COLO668 (cell line): ENCODE measurements around the gene ANGPTL4.
A peak's percentile ranks its signal among the peaks of the same experiment; 100 is the strongest.
"Not testable (repeated sequence)": the region's sequence is repeated elsewhere in the genome, so short reads cannot be mapped to it uniquely, and the experiment has no call there.

Experiments
- DNase-seq: peaks from one replicate; lab custom pipeline; 2025; ENCODE audit not compliant: unreplicated experiment; lab: John Stamatoyannopoulos, UW

ANGPTL4 gene

DNA sequence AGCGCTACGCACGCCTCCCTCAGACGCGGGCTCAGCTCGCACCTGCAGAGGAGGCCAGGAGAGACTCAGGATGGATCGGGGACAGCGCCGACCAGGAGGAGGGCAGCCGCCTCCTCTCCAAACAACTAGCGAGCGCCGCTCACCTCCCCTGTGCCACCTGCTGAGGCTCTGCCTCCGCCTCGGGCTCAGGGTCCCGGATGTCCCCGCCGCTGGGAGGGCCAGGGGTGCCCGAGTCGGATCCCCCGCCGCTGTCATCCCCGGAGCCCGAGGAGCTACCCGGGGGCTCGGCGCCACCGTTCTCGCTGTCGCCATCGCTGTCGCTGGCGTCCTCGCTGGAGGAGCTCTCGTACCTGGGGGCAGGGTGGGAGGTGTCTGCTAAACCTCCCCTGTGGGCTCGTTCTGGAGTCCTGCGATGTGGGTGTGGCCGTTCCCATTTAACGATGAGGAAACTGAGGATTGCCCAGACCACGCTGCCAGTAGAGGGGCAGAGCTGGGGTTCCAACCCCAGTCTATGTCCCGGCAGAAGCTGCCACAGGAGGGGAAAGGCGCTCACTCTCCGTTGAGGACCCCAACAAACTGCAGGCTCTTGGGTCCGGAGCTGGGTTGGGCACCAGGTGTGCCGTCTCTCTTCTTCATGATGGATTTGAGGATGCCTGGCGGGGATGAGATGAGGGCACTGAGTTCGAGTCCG is 30.0 kb upstream of the ANGPTL4 start:
- peak; percentile 76 for DNase-seq

DNA sequence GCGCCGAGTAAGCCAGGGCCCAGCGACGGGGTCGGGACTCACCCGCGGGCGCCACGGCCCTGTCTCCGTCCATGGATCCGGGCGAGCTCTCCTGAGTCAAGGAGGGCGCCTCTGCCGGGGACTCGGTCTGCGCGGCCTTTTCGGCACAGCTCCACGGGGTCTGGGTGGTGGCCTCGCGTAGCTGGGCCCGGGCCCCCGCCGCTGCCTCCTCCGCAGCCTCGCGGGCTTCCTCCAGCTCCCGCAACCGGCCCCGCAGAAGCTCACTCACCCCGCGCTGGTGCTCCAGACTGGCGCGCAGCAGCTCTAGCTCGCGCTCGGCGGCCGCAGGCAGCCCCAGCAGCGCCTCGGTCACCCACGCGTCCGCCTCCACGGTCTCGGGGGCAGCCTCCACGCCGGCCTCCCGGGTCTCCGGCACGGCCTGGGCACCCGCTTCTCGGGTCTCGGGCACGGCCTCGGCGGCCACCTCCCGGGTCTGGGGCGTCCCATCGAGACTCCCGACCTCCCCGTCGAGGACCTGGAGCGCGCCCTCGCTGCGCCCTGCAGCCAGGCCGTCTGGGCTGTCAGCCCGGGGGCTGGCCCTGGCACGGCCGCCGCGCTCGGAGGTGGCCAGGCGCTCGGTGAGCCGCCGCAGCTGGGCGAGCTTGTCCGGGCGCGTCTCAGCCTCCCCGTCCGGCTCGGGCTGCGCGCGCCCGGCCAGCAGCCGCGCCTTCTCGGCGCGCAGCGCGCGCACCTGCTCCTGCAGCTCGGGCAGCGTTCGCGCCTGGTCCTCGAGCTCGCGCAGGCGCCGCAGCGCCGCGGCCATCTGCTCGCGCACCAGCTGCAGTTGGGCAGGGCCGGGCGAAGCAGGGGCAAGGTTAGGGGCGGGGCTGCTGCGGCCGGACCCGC is 29.3 kb upstream of the ANGPTL4 start:
- DNase-seq = peak; percentile 94

DNA sequence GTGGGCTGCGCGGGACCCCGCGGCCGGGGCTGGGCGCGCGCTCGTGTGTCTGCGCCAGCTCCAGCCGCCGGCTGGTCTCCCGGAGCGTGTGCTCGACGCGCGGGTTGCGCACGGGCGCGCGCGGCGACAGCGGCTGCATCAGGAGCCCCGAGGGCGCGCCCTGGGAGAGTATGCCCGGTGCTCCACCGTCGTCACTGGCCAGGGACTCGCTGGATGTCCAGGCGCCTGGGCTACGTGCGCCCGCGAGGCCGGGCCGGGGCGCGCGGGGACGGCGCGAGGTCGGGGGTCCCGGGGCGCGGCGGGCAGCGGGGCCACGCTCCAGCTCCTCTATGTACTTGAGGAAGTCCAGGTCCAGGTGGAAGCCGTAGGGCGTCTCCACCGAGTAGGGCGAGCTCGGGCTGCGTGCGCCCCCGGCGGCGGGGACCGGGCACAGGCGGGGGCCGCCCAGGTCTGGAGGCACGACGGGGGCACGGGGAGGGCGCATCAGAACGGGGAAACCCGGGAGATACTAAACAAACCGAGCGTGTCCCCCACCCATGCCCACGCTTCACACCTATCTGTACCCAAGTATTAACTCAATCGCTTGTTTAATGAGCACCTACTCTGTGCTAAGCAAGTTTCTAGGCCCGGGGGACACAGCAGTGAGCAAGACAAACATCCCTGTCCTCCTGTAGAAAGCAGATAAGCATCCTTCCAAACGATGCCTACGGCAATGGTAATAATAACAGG is 28.4 kb upstream of the ANGPTL4 start:
- DNase-seq = peak; percentile 94

DNA sequence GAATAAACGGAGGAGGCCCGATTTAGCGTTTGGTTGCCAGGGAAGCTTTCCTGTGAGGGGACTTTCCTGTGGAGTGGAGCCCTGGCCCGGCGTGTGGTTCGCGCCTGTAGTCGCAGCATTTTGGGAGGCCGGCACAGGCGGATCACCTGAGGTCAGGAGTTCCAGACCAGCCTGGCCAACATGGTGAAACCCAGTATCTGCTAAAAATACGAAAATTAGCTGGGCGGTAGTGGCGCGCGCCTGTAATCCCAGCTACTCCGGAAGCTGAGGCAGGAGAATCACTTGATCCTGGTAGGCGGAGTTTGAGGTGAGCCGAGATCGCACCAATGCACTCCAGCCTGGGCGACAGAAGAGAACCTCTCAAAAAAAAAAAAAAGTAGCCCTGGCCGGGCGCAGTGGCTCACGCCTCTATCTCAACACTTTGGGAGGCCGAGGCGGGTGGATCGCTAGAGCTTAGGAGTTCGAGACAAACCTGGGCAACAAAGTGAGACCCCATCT is 27.8 kb upstream of the ANGPTL4 start:
- no peak for DNase-seq

DNA sequence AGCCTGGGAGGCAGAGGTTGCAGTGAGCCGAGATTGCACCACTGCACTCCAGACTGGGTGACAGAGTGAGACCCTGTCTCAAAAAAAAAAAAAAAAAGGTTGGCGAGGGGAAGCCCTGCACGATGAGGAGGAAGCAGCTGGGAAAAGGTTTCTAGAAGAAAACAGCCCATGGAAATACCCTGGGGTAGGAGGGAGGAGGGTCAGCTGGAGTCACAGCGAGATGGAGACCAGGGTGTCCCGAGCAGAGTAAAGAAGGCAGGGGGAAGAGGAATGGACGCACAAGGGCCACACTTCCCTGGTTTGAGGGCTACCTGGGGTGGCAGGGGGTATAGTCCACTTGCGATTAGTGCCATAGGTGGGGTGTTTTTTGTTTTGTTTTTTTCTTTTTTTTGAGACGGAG is 27.3 kb upstream of the ANGPTL4 start:
- DNase-seq = no peak

DNA sequence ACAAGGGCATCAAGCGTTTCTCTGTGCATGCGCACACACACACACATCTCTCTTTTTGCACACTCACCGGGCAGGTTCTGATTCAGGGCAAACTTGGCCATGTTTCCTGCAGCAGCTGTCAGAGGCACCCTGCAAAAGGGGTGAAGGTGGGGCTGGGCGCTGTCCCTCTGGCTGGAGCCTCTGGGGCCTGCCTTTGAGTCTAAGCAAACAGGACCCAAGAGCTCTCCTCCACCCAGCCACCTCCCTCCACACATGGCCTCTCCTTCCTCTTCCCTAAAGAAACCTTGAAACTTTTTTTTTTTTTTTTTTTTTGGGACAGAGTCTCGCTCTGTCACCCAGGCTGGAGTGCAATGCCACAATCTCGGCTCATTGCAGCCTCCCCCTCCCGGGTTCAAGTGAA is 26.2 kb upstream of the ANGPTL4 start:
- no peak for DNase-seq

DNA sequence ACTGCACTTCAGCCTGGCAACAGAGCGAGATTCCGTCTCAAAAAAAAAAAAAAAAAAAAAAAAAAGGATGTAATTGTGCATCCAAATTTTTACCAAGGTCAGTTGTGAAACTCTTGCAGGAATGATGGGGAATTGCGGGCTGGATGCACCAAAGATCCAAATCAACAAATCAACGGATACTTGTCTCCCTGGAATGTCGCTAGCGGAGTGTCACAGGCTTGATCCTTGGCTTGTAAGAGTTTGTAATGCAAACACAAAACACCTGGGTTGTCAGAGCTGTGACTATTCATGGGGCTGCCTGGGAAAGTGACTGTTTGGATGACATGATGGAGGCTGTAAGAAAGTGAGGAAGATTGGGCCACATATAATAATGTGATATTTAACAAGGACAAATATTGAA is 25.1 kb upstream of the ANGPTL4 start:
- DNase-seq = no peak

DNA sequence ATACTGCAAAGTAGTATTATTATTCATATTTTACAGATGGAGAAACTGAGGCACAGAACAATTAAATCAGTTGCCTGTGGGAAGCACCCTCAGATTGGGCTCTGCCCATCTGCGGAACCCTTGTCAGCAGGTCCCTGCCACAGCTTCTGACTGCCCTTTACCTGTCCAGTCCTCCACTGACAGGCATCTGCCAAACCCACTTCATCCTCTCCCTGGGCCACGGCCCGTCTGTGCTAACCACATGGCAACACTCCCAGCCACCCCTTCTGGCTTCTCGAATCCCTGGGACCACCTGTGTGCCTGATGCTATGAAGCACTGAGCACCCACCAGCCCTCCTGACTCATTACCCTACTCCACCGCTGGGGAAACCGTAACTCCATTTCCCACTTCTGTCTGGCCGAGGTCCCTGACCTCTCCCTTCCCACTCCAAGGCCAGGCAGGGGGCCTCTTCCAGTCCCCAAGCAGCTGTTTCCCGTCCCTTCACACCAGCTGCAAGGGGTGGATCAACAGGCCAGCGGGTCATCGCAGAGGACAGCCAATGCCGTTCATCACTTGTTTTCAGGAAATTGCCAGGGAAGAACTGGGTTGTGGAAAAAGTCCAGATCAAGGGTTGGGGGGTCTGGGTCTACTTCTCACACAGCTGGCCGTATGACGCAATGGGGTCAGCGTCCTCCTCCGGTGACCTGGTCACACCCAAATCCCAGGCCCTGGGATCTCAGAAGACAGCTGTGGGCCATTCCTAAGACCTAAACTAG is 23.4 kb upstream of the ANGPTL4 start:
- no peak for DNase-seq

DNA sequence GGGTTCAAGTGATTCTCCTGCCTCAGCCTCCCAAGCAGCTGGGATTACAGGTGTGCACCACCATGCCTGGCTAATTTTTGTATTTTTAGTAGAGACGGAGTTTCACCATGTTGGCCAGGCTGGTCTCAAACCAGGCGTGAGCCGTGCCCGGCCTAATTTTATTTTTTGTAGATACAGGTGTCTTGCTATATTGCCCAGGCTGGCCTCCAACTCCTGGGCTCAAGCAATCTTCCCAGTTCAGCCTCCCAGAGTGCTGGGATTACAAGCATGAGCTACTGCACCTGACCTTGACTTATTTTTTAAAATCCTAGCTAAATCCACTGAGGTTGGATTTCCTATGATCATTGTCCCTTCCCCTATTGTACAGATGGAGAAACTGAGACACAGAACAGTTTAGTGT is 22.5 kb upstream of the ANGPTL4 start:
- not testable (repeated sequence) for DNase-seq

DNA sequence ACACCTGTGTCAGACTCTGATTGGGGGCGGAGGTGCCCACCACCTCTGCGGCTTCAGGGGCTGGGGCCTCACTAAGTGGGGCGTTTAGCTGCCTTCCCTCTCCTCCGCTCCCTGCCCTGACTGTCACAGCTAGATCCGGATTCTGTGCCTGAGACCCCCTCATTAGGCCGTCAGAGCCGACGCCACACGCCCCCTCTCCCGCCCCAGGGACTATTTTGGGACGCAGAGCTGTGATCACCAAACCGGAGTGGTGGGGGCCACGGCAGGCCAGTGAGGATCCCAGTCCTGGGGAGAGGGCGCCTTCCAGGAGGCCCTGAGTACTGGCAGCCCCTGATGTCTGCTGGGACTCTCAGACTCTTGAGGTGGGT is 21.7 kb upstream of the ANGPTL4 start:
- DNase-seq = no peak

DNA sequence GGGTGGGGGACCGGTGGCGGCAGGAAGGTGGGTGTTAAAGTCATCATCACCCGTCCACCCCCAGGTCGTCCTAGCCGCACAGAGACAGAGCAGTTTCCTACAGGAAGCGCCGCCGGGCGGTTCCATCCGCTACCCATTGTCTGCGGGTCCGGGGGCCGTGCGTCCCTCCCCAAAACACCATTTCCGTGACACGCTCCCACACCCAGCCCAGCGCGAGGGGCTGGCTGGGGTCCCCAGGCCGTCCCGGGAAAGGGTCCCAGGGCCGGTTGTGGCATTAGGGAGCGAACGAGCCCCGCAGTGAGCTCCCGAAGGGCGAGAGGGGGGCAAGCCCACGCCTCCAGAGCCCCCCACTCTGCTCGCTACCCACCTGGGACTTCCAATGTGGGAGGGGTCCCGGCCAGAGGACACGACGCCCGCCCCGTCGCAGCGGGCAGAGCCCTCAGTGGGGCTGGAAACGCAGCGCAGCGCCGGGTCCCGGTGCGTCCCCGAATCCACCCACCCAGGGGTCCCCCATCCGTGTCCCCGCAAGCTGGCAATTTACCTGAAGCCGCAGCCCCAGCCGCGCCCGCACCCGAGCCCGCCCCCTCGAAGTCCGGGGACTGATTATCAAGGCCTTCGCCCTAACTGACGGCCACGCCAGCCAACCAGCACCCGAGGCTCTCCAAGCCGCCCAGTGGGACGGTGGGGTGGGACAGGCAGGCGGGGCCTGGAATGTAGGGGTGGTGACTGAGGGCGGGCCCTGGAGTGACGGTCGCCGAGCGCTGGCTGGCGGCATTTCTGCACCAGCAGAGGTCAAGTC is 21.1 kb upstream of the ANGPTL4 start, which contains the start of gene KANK3:
Gene KANK3, minus strand, starts transcription at position 579 of the 799 bp plus-strand sequence. CDS start 5,434 bp downstream, outside the sequence.
- peak; percentile 64 for DNase-seq

DNA sequence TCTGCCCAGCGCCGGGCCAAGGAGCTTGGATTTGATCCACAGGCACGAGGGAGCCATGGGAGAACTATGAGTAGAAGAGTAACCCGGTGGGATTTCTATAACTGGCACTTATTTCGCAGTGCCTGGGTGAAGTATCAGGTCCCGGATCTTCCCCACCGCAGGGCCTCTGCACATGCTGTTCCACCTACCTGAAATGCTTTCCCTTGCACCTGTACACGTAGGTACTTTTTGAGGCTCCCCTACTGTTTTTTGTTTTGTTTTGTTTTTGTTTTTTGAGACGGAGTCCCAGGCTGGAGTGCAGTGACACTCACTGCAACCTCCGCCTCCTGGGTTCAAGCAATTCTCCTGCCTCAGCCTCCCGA is 20.5 kb upstream of the ANGPTL4 start:
- DNase-seq = no peak

DNA sequence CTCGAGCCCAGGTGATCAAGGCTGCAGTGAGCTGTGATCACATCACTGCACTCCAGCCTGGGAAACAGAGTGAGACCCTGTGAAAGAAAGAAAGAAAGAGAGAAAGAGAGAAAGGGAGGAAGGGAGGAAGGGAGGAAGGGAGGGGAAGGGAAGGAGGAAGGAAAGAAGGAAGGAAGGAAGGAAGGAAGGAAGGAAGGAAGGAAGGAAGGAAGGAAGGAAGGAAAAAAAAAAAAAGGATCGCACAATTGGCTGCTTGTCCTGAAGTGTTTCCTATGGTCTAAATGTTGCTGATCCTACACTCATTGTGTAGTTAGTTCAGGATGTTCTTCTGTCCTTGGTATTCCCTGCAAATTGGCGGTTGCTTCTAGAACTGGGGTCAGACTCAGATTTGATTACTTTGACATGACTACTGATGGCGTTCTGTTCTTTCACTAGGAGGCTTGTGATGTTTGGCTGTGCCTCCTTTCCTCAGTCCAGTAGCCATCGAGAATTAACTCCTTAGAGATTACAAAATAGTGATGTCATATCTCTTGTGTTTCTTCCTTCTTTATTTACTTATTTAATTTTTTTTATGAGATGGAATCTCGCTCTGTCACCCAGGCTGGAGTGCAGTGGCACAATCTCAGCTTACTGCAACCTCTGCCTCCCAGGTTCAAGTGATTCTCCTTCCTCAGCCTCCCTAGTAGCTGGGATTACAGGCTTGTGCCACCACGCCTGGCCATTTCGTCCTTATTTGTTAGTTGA is 14.2 kb upstream of the ANGPTL4 start:
- not testable (repeated sequence) for DNase-seq

DNA sequence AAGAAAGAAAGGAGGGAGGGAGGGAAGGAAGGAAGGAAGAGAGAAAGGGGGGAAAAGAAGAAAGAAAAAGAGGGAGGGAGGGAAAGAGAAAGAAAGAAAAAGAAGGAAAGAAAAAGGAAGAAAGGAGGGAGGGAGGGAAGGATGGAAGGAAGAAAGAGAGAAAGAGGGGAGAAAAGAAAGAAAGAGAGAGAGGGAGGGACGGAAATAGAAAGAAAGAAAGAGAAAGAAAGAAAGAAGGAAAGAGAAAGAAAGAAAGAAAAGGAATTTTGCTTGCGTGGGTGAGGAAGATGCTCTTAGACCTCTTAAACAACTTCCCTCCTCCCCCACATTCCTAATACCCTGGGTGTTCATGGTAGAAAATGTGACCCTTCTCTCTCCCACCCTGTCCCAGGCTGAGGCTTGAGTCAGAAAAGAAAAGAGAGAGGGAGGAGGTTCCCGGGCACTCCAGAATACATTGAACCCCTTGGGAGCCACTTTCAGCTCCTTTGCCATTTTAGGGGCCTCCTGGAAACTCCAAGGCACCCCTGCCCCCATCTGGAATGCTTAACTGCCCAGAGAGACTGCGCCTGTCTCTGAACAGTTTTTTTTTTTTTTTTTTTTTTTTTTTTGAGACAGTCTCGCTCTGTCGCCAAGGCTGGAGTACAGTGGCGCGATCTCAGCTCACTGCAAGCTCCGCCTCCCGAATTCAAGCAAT is 11.7 kb upstream of the ANGPTL4 start:
- no peak for DNase-seq

DNA sequence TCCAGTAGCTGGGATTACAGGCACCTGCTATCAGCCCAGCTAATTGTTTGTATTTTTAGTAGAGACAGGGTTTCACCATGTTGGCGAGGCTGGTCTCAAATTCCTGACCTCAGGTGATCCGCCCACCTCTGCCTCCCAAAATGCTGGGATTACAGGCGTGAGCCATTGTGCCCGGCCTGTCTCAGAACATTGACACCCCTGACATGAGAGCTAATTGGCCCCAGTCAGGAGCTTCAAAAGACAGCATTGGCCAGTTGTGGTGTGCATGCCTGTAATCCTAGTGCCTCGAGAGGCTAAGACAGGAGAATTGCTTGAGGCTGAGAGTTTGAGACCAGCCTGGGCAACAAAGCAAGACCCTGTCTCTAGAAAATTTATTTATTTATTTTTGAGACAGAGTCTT is 11.1 kb upstream of the ANGPTL4 start:
- DNase-seq = not testable (repeated sequence)

DNA sequence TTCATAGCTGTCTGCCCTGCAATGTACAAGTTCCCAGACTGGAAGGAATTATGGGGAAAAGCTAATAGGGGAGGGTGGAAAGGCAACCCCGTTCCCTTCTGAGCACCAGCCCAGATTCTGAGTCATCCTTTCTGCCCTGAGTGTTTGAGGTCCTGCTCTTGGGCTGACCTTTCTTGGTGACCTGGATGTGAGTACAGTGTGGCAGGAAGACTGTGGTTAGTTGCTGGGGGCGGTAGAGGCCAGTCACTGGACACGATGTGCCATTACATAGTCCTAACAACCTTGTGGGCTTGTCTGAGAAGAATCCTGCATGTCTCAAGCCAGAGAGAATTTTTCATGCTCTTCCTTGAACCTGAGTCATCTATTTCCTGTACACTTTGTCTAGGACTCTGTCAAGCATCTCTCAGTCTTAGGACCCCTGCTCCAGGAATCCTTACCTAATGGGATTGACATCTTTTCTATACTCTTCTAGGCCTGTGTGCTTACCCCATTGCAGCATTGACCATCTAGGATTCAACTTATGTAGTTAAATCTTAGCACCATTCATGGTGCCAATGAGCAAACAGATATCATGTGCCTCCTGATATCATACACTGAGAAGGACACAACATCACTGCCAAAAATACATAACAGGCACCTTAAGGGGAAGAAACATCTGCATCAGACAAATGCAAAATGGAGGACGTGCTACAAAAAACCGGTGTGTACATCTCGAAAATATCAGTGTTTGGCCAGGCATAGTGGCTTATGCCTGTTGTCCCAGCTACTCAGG is 8.1 kb upstream of the ANGPTL4 start:
- DNase-seq = no peak

DNA sequence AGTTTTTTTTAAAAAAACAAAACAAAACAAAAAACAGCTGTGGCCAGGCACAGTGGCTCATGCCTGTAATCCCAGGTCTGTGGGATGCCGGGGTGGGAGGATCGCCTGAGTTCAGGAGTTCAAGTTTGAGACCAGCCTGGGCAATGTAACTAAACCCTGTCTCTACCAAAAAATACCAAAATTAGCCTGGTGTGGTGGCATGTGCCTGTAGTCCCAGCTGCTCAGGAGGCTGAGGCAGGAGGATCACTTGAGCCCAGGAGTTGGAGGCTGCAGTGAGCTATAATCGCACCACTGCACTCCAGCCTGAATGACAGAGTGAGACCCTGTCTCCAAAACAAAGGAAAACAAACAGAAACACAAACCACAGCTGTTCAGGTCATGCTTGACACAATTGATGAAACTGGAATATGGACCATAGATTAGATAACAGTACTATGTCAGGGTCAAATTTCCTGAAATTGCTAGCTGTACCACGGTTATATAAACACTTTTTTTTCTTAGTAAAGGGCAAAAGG is 6.9 kb upstream of the ANGPTL4 start:
- no peak for DNase-seq

DNA sequence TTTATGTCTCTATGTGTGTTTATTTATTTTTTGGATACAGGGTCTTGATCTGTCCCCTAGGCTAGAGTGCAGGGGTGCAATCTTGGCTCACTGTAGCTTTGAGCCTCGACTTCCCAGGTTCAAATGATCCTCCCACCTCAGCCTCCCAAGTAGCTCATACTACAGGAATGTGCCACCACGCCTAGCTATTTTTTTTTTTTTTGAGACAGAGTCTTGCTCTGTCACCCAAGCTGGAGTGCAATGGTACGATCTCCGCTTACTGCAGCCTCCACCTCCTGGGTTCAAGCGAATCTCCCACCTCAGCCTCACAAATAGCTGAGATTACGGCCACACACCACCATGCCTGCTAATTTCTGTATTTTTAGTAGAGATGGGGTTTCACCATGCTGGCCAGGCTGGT is 5.0 kb upstream of the ANGPTL4 start:
- DNase-seq = no peak
